GM19240 (cell line): ENCODE results near the gene CMTM4.
"Not testable (repeated sequence)": the region's sequence is repeated elsewhere in the genome, so short reads cannot be mapped to it uniquely, and the experiment has no call there.

Experiments
- DNase-seq: peaks from one replicate; pipeline ENCODE4 v3.0.0; 2011; ENCODE audit warnings: low spot score; ENCODE audit not compliant: insufficient read length

CMTM4 gene

GRCh38 chr16:66567270-66567669, 129.3 kb downstream of the CMTM4 start:
- not testable (repeated sequence) for DNase-seq

- no peak for DNase-seq
Observed at GRCh38 chr16:66566051-66566901, 130.3 kb downstream of the CMTM4 start, which contains the start of gene CMTM1. TSS of gene CMTM1 (plus strand) at chr16:66566439. CDS start at chr16:66566514, 75 bp downstream.
